H1 (cell line): ENCODE results near the gene NOSIP. TPM values are rescaled to one million over a fixed set of nuclear protein-coding genes. Genes with fewer than 3 reads are reported as not detected.

Experiments used
- CTCF ChIA-PET: fragments of 300-600 bp; sonication (Branson Sonifier 250); formaldehyde crosslinking; loops from one replicate; lab custom pipeline; 2021; ENCODE audit not compliant: partially characterized antibody; lab: Charles Lee
- POLR2A ChIA-PET: fragments of 300-600 bp; sonication (Branson Sonifier 250); formaldehyde crosslinking; loops from one replicate; lab custom pipeline; 2021; ENCODE audit warnings: inconsistent platforms; ENCODE audit not compliant: partially characterized antibody; lab: Charles Lee
- DNase-seq, 2 experiments: peaks; one replicate each; pipeline versions ENCODE4 v3.0.0 to v3.0.0-alpha.2; 2010 to 2022; ENCODE audit warnings: low spot score in 2 of 2, low read depth in 1 of 2, mixed read lengths in 1 of 2
- FAIRE-seq: peaks from 2 replicates; lab custom pipeline; 2011; peaks lifted over from hg19 to GRCh38; lab: Jason Lieb, UNC
- H2AFZ ChIP-seq: 2 replicates; pipeline ENCODE4 v1.8.1; 2012; ENCODE audit warnings: low read length, inconsistent platforms
- H2AK5ac ChIP-seq: 2 replicates; pipeline ENCODE4 v1.6.1; 2013; ENCODE audit warnings: low read depth, low read length
- H2BK120ac ChIP-seq: replicated peaks from 2 replicates; pipeline ENCODE3; 2013; ENCODE audit warnings: low read depth, low read length, inconsistent platforms
- H2BK12ac ChIP-seq: 2 replicates; pipeline ENCODE4 v1.6.1; 2013; ENCODE audit warnings: low read depth, low read length
- H2BK15ac ChIP-seq: 2 replicates; pipeline ENCODE4 v1.6.1; 2013; ENCODE audit warnings: low read length
- H2BK20ac ChIP-seq: 2 replicates; pipeline ENCODE4 v1.6.1; 2013; ENCODE audit warnings: low read length
- H2BK5ac ChIP-seq: 2 replicates; pipeline ENCODE4 v1.6.1; 2013; ENCODE audit warnings: low read depth, low read length
- H3K14ac ChIP-seq: 2 replicates; pipeline ENCODE4 v1.6.1; 2013; ENCODE audit warnings: inconsistent platforms; ENCODE audit not compliant: insufficient read length
- H3K18ac ChIP-seq: 2 replicates; pipeline ENCODE4 v1.6.1; 2013; ENCODE audit warnings: low read length; ENCODE audit errors: extremely low read depth
- H3K23ac ChIP-seq: 2 replicates; pipeline ENCODE4 v1.6.1; 2013; ENCODE audit warnings: inconsistent platforms; ENCODE audit not compliant: insufficient read length
- H3K23me2 ChIP-seq: 2 replicates; pipeline ENCODE4 v1.6.1; 2013; ENCODE audit warnings: low read depth, low read length
- H3K27ac ChIP-seq: 2 replicates; pipeline ENCODE4 v1.6.1; 2011; ENCODE audit warnings: low read depth, low read length, inconsistent platforms
- H3K27me3 ChIP-seq, 4 experiments: replicated peaks in 1 of 4; 1 replicate in 1 of 4; 2 replicates in 3 of 4; pipeline versions ENCODE4 v1.6.1 to v1.8.1; 2011 to 2013; ENCODE audit warnings: low read length in 3 of 4, mild to moderate bottlenecking in 3 of 4, inconsistent platforms in 2 of 4, mixed read lengths in 2 of 4, moderate library complexity in 1 of 4; ENCODE audit not compliant: control insufficient read depth in 3 of 4, insufficient read depth in 3 of 4; ENCODE audit errors: extremely low read depth in 1 of 4
- H3K36me3 ChIP-seq, 4 experiments: 2 replicates each; pipeline versions ENCODE4 v1.6.1 to v1.8.1; 2011 to 2013; ENCODE audit warnings: mild to moderate bottlenecking in 4 of 4, low read length in 3 of 4, moderate library complexity in 2 of 4, control low read depth in 1 of 4, inconsistent platforms in 1 of 4; ENCODE audit not compliant: insufficient read depth in 4 of 4, control insufficient read depth in 2 of 4
- H3K4ac ChIP-seq: replicated peaks from 2 replicates; pipeline ENCODE3; 2013; ENCODE audit warnings: low read length, low read depth, mixed read lengths, inconsistent platforms; ENCODE audit not compliant: insufficient read length
- H3K4me1 ChIP-seq, 4 experiments: replicated peaks in 1 of 4; 1 replicate in 1 of 4; 2 replicates in 3 of 4; pipeline versions ENCODE4 v1.6.1 to v1.8.1; 2011 to 2013; ENCODE audit warnings: low read length in 3 of 4, inconsistent platforms in 2 of 4, mixed read lengths in 1 of 4; ENCODE audit not compliant: insufficient read depth in 4 of 4, control insufficient read depth in 3 of 4
- H3K4me2 ChIP-seq, 2 experiments: 2 replicates each; pipeline versions ENCODE4 v1.6.1 to v1.8.1; 2011 to 2013; ENCODE audit warnings: low read depth in 2 of 2, low read length in 2 of 2, control low read depth in 1 of 2, inconsistent platforms in 1 of 2, mild to moderate bottlenecking in 1 of 2; ENCODE audit not compliant: insufficient read depth in 1 of 2
- H3K4me3 ChIP-seq, 4 experiments: fragments of 200-600, 300-600 bp in 1 of 4; sonication (generic), shearing (Covaris generic), sonication (Bioruptor Twin) in 1 of 4; 2 replicates each; pipeline versions ENCODE4 v1.5.1 to v1.8.1; 2011 to 2016; ENCODE audit warnings: low read length in 4 of 4, low read depth in 3 of 4, control low read depth in 2 of 4, inconsistent platforms in 2 of 4, mild to moderate bottlenecking in 2 of 4, mixed read lengths in 1 of 4, moderate library complexity in 1 of 4; ENCODE audit not compliant: insufficient read depth in 2 of 4; ENCODE audit errors: extremely low read depth in 1 of 4
- H3K56ac ChIP-seq: replicated peaks from 2 replicates; pipeline ENCODE3; 2013; ENCODE audit warnings: low read depth, mild to moderate bottlenecking, mixed read lengths, low read length, inconsistent platforms; ENCODE audit not compliant: insufficient read length
- H3K79me1 ChIP-seq: 2 replicates; pipeline ENCODE4 v1.6.1; 2013; ENCODE audit warnings: low read depth, low read length, control low read depth
- H3K79me2 ChIP-seq, 2 experiments: 2 replicates each; pipeline versions ENCODE4 v1.6.1 to v1.8.1; 2012 to 2013; ENCODE audit warnings: low read length in 2 of 2, mild to moderate bottlenecking in 2 of 2, inconsistent platforms in 1 of 2; ENCODE audit not compliant: insufficient read depth in 2 of 2, control insufficient read depth in 1 of 2
- H3K9ac ChIP-seq, 4 experiments: replicated peaks in 1 of 4; 1 replicate in 1 of 4; 2 replicates in 3 of 4; pipeline versions ENCODE4 v1.6.1 to v1.8.1; 2011 to 2013; ENCODE audit warnings: low read depth in 3 of 4, low read length in 3 of 4, control low read depth in 2 of 4, mild to moderate bottlenecking in 2 of 4, moderate library complexity in 2 of 4, inconsistent platforms in 1 of 4; ENCODE audit errors: extremely low read depth in 1 of 4
- H3K9me3 ChIP-seq, 2 experiments: 2 replicates each; pipeline versions ENCODE4 v1.6.1 to v1.8.1; 2012 to 2013; ENCODE audit warnings: mild to moderate bottlenecking in 2 of 2, moderate library complexity in 2 of 2, control low read depth in 1 of 2, inconsistent platforms in 1 of 2, low read depth in 1 of 2, low read length in 1 of 2, mixed read lengths in 1 of 2; ENCODE audit not compliant: insufficient read depth in 2 of 2
- H4K20me1 ChIP-seq, 2 experiments: replicated peaks in 1 of 2; 2 replicates each; pipeline versions ENCODE3 to v1.8.1; 2011 to 2013; ENCODE audit warnings: inconsistent platforms in 2 of 2, low read length in 2 of 2, mild to moderate bottlenecking in 1 of 2; ENCODE audit not compliant: insufficient read depth in 2 of 2, control insufficient read depth in 1 of 2
- H4K5ac ChIP-seq: 2 replicates; pipeline ENCODE4 v1.6.1; 2013; ENCODE audit warnings: low read length, low read depth, mixed read lengths, inconsistent platforms; ENCODE audit not compliant: insufficient read length
- H4K8ac ChIP-seq: 2 replicates; pipeline ENCODE4 v1.8.0; 2013; ENCODE audit warnings: mild to moderate bottlenecking, moderate library complexity, low read length, inconsistent platforms; ENCODE audit not compliant: insufficient read depth; ENCODE audit errors: extremely low read depth
- H4K91ac ChIP-seq: replicated peaks from 2 replicates; pipeline ENCODE3; 2013; ENCODE audit warnings: low read length, mixed read lengths, inconsistent platforms; ENCODE audit not compliant: insufficient read length
- ATF2 ChIP-seq: IDR thresholded peaks from 2 replicates; pipeline ENCODE4 v1.6.1; 2012; ENCODE audit warnings: low read length, inconsistent platforms
- ATF3 ChIP-seq: IDR thresholded peaks from 2 replicates; pipeline ENCODE4 v1.6.1; 2011; ENCODE audit warnings: low read depth, mild to moderate bottlenecking, low read length; ENCODE audit not compliant: insufficient read depth
- CHD1 ChIP-seq: IDR thresholded peaks from 2 replicates; pipeline ENCODE4 v1.6.1; 2012; ENCODE audit warnings: low read depth, low read length, improper control_type of control experiment
- FOSL1 ChIP-seq: IDR thresholded peaks from 2 replicates; pipeline ENCODE4 v1.6.1; 2011; ENCODE audit warnings: mild to moderate bottlenecking, low read depth, low read length, moderate library complexity; ENCODE audit not compliant: insufficient read depth
- JUN ChIP-seq: IDR thresholded peaks from 2 replicates; pipeline ENCODE4 v1.6.1; 2011; ENCODE audit warnings: low read depth, mild to moderate bottlenecking, improper control_type of control experiment, low read length
- KDM1A ChIP-seq: fragments of 200-600, 300-600 bp; sonication (generic); IDR thresholded peaks from 2 replicates; pipeline ENCODE4 v1.7.1; 2016; ENCODE audit warnings: mild to moderate bottlenecking, low read length, borderline replicate concordance
- MAFK ChIP-seq: IDR thresholded peaks from 2 replicates; pipeline ENCODE4 v1.6.1; 2012; ENCODE audit warnings: low read depth, mild to moderate bottlenecking, improper control_type of control experiment, low read length
- SP1 ChIP-seq: IDR thresholded peaks from 2 replicates; pipeline ENCODE4 v1.6.1; 2011; ENCODE audit warnings: low read depth, low read length
- WGBS, 2 experiments: shearing (Covaris generic) in 1 of 2; methylation state at CpG; one replicate each; pipeline versions ENCODE4 v1.1.6 to v1.1.7; 2013 to 2015; ENCODE audit warnings: low lambda C conversion rate in 2 of 2, mixed read lengths in 2 of 2, inconsistent platforms in 1 of 2, low coverage in 1 of 2, missing lambda C conversion rate in 1 of 2; ENCODE audit not compliant: insufficient replicate concordance in 2 of 2, insufficient coverage in 1 of 2, insufficient read length in 1 of 2; ENCODE audit errors: extremely low coverage in 1 of 2, missing lambda C conversion rate in 1 of 2; 5-methylcytosine and 5-hydroxymethylcytosine counted together
- polyA plus RNA-seq, 7 experiments: library from polyadenylated mRNA; depleted of rRNA in 3 of 7; stranded (reverse) in 5 of 7; unstranded in 2 of 7; fragments of >200 nt in 5 of 7; fragments of 200-250 nt in 2 of 7; gene quantifications; 1 replicate in 5 of 7; 2 replicates in 1 of 7; 4 replicates in 1 of 7; pipeline versions ENCODE4 v1.2.1 to v1.2.3, GENCODE V29; 2011 to 2013; ENCODE audit warnings: missing spikeins in 2 of 7, mixed read lengths in 2 of 7
- total RNA-seq: library from RNA; stranded (reverse); fragmentation: NEBNext Ultra II Directional; extraction: Animal tissue kit (Norgen Biotek cat#: 25700); gene quantifications from 2 replicates; pipeline ENCODE4 v1.2.1, GENCODE V29; 2021

The NOSIP gene
- total and polyA plus RNA-seq, 2 of the 8 experiments (the other 6 are each of a cell fraction or from before 2014, with no cell fraction given) = 85.1 to 192 TPM

GRCh38 chr19:49555600-49556411 is 24.6 kb downstream of the NOSIP start:
- Histone ChIP-seq H3K9ac (peak overlapping the region in 3 of 4 experiments; percentile 15 to 73 (median 61); a peak in 4 of 7 replicates), H4K20me1 (peaks cover 0 to 8% of the 10 kb centered on the region in 2 experiments), H3K14ac (no peak overlapping the region), H3K27me3 (no peaks in the 10 kb centered on the region; a peak in 2 of 7 replicates), H2BK12ac (0 out of 2 replicates have a peak overlapping the region, but pooled peaks have one; percentile 97), H3K4me2 (peak overlapping the region; percentile 80 to 98), H3K4ac (peak overlapping the region; percentile 86), H3K4me3 (peak overlapping the region; percentile 37 to 78 (median 64)), H3K4me1 (peaks cover 5 to 22% (median 14%) of the 10 kb centered on the region in 4 experiments), H3K27ac (peak overlapping the region; percentile 66; the same call in 1 of the 2 replicates), H2BK5ac (peak overlapping the region; percentile 97), H3K18ac (peak overlapping the region; percentile 99), H3K23ac (no peak overlapping the region), H4K8ac (peak overlapping the region; percentile 94), H3K36me3 (peaks cover 0 to 34% (median 11%) of the 10 kb centered on the region in 4 experiments; a peak in 5 of 8 replicates), H4K5ac (peak overlapping the region; percentile 60), H3K23me2 (peaks cover 6% of the 10 kb centered on the region), H3K79me2 (no peaks in the 10 kb centered on the region), H3K79me1 (peaks cover 4% of the 10 kb centered on the region; the same call in 1 of the 2 replicates), H2BK20ac (no peak overlapping the region), H4K91ac (peak overlapping the region; percentile 99), H3K56ac (no peak overlapping the region), H2AFZ (peak overlapping the region; percentile 74; the same call in 1 of the 2 replicates), H2AK5ac (peak overlapping the region; percentile 93; the same call in 1 of the 2 replicates), H2BK120ac (peak overlapping the region; percentile 56), H3K9me3 (no peaks in the 10 kb centered on the region), H2BK15ac (peak overlapping the region; percentile 100; the same call in 1 of the 2 replicates)
- DNase-seq (peak; percentile 88 to 95), FAIRE-seq (no peak)
- ChIA-PET POLR2A (interaction anchor here (0.7 to 5.5 kb wide), 15 partner anchors 9 to 121 kb away, joined by 3 to 44 read pairs (median 9); partner anchors contain the start of genes FCGRT, NOSIP, PRMT1 and PRR12), CTCF (interaction anchor here (1.9 to 18.1 kb wide), 4 partner anchors 10 to 117 kb away, joined by 7 to 240 read pairs (median 32); no protein-coding TSS in a partner anchor)
- WGBS, 2 experiments = 67% methylated on average over 41 of the region's 53 CpGs; no CpG with 5 or more reads in 1 of the 2 experiments
- TF ChIP-seq CHD1 = no peak
- TF ChIP-seq MAFK = no peak
- TF ChIP-seq ATF3 = no peak
- no peak for TF ChIP-seq ATF2
- TF ChIP-seq KDM1A = no peak
- TF ChIP-seq SP1 = 0 out of 2 replicates have a peak, but pooled peaks have one; percentile 4
- no peak for TF ChIP-seq FOSL1
- no peak for TF ChIP-seq JUN
